Bronchial epithelial cell (primary cell): Measurements from ENCODE around the gene CC2D1A. TPM values are rescaled to one million over a fixed set of nuclear protein-coding genes. Genes with fewer than 3 reads are reported as not detected.

Source experiments
- DNase-seq: peaks from one replicate; pipeline ENCODE4 v3.0.0-alpha.2; 2010; ENCODE audit warnings: low read depth
- FAIRE-seq: peaks from 2 replicates; lab custom pipeline; 2011; peaks lifted over from hg19 to GRCh38; lab: Jason Lieb, UNC
- H3K27me3 ChIP-seq: 2 replicates; pipeline ENCODE4 v1.5.1; 2011; ENCODE audit warnings: low read length; ENCODE audit not compliant: control insufficient read depth, insufficient read depth
- H3K36me3 ChIP-seq: 2 replicates; pipeline ENCODE4 v1.5.1; 2011; ENCODE audit warnings: low read length; ENCODE audit not compliant: control insufficient read depth, insufficient read depth
- H3K4me3 ChIP-seq: 2 replicates; pipeline ENCODE4 v1.5.1; 2011; ENCODE audit warnings: mild to moderate bottlenecking, low read depth, low read length, control low read depth
- CTCF ChIP-seq: IDR thresholded peaks from 2 replicates; pipeline ENCODE4 v1.5.1; 2011; ENCODE audit warnings: mild to moderate bottlenecking, moderate library complexity, low read length, control low read depth, inconsistent platforms; ENCODE audit not compliant: insufficient read depth, severe bottlenecking
- total RNA-seq: library from RNA; depleted of rRNA; stranded (reverse); fragments of >200 nt; gene quantifications from 2 replicates; pipeline ENCODE4 v1.2.1, GENCODE V29; 2014

The CC2D1A gene
- total RNA-seq, 1 donor from 2014 or later, result 6.8 TPM

DNA sequence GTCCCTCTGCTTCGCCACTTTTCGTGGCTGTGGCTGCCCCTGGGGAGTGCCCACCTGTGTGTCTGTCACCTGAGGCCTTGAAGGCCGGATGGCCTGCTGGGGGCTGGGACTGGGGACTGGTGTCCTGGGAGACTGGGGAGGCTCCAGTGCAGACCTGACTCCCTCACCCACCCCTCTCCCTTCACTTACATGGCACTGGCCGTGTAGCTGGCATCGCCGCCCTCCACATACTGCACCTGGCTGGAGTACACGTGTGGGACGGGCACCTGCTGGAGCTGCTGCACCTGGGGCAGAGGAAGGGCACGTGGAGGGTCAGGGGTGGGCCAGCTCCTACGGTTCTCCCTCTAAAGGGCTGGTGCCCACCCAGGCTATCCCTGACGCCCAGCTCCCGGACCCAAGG lies 71.8 kb downstream of the CC2D1A start:
- peaks cover 5% of the 10 kb centered on the region for H3K36me3 ChIP-seq
- FAIRE-seq (no peak), DNase-seq (no peak)
- H3K4me3 ChIP-seq, result no peak overlapping the region
- H3K27me3 ChIP-seq, result no peaks in the 10 kb centered on the region
- no peak for TF ChIP-seq CTCF

GRCh38 chr19:13978351-13979243 lies 72.6 kb downstream of the CC2D1A start:
- peak overlapping the region; percentile 34 for H3K4me3 ChIP-seq
- DNase-seq (peak; percentile 53), FAIRE-seq (no peak)
- H3K27me3 ChIP-seq, result no peaks in the 10 kb centered on the region
- H3K36me3 ChIP-seq, result peaks cover 5% of the 10 kb centered on the region
- TF ChIP-seq CTCF, result no peak

GRCh38 chr19:13979244-13979615 lies 73.2 kb downstream of the CC2D1A start:
- H3K27me3 ChIP-seq, result no peaks in the 10 kb centered on the region
- peaks cover 5% of the 10 kb centered on the region for H3K36me3 ChIP-seq
- DNase-seq (no peak), FAIRE-seq (no peak)
- no peak for TF ChIP-seq CTCF
- H3K4me3 ChIP-seq, result peak overlapping the region; percentile 34

- no peak for TF ChIP-seq CTCF
Measured at GRCh38 chr19:13979686-13980085, 73.7 kb downstream of the CC2D1A start.

DNA sequence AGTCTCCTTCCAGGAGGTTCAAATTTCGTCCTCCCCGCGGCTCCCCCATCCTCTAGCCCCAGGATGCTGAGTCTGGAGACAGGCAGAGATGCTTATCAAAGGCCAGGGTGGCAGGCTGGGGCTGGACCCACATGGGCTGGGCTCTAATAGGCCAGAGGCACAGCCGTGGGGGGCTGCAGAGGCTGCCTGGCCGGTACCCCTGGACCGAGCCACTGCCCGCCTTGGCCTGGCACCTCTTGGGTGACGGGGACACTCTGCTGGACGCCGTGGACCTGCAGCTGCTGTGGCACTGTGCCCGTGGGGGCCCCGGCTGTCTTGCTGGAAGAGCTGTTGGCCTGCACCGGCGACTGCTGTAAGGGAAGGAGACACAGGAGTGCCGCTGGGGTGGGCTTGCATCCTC lies 74.3 kb downstream of the CC2D1A start:
- H3K27me3 ChIP-seq, result no peaks in the 10 kb centered on the region
- no peak overlapping the region for H3K4me3 ChIP-seq
- DNase-seq (no peak), FAIRE-seq (no peak)
- no peak for TF ChIP-seq CTCF
- H3K36me3 ChIP-seq, result peaks cover 5% of the 10 kb centered on the region

More at GRCh38 chr19:13979686-13980085, 73.7 kb downstream of the CC2D1A start:
- no peak overlapping the region for H3K4me3 ChIP-seq
- peaks cover 5% of the 10 kb centered on the region for H3K36me3 ChIP-seq
- FAIRE-seq (no peak), DNase-seq (no peak)
- H3K27me3 ChIP-seq, result no peaks in the 10 kb centered on the region

Other genes starting within 250 kb of the CC2D1A start
- 16.6 and 27.9 TPM in 2 replicates for gene MRI1, start 141.7 kb upstream of the CC2D1A start, total RNA-seq
- gene C19orf53, start 131.7 kb upstream of the CC2D1A start, total RNA-seq, result 45.8 and 55.5 TPM in 2 replicates
- 3.2 and 5.1 TPM in 2 replicates for gene ZSWIM4, start 110.8 kb upstream of the CC2D1A start, total RNA-seq
- 0.53 TPM in 1 of 2 replicates, not detected in the other for gene NANOS3, start 29.1 kb upstream of the CC2D1A start, total RNA-seq
- gene BRME1, start 84 bp upstream of the CC2D1A start, total RNA-seq, result 0.26 and 0.77 TPM in 2 replicates
- gene PODNL1, start 32.2 kb downstream of the CC2D1A start, total RNA-seq, result 0.38 TPM in 1 of 2 replicates, not detected in the other
- 6.3 and 8.2 TPM in 2 replicates for gene DCAF15, start 46.3 kb downstream of the CC2D1A start, total RNA-seq
- gene RFX1, start 100.1 kb downstream of the CC2D1A start, total RNA-seq, result 0.79 and 2.2 TPM in 2 replicates
- not detected in 2 replicates for gene RLN3, start 121.9 kb downstream of the CC2D1A start, total RNA-seq
- gene IL27RA, start 125.6 kb downstream of the CC2D1A start, total RNA-seq, result 0.26 TPM in 2 replicates
- gene PALM3, start 155.9 kb downstream of the CC2D1A start, total RNA-seq, result not detected in 2 replicates
- gene MISP3, start 166.6 kb downstream of the CC2D1A start, total RNA-seq, result 0.26 and 1.4 TPM in 2 replicates
- not detected in 2 replicates for gene C19orf67, start 179.6 kb downstream of the CC2D1A start, total RNA-seq
- 14.7 and 16.8 TPM in 2 replicates for gene SAMD1, start 184.6 kb downstream of the CC2D1A start, total RNA-seq
- 13.7 and 13.8 TPM in 2 replicates for gene PRKACA, start 211.6 kb downstream of the CC2D1A start, total RNA-seq
- 0.26 and 0.53 TPM in 2 replicates for gene ASF1B, start 230.4 kb downstream of the CC2D1A start, total RNA-seq